AG04450 (cell line): Measurements from ENCODE around the gene FAM200A. TPM values are rescaled to one million over a fixed set of nuclear protein-coding genes. Genes with fewer than 3 reads are reported as not detected.
A peak's percentile ranks its signal among the peaks of the same experiment; 100 is the strongest.
"Not testable (repeated sequence)": the region's sequence is repeated elsewhere in the genome, so short reads cannot be mapped to it uniquely, and the experiment has no call there.

Experiments
- CTCF ChIA-PET: fragments of 300-600, 350-600 bp; formaldehyde crosslinking; extraction: SDS; loops from one replicate; lab custom pipeline; 2022; ENCODE audit warnings: antibody characterized with exemption, inconsistent platforms; lab: Charles Lee
- POLR2A ChIA-PET: fragments of 350-600 bp; formaldehyde crosslinking; extraction: SDS; loops from one replicate; lab custom pipeline; 2021; ENCODE audit warnings: antibody characterized with exemption, inconsistent platforms; lab: Yijun Ruan, JAX
- DNase-seq: peaks from one replicate; pipeline ENCODE4 v3.0.0-alpha.2; 2011; ENCODE audit warnings: low read depth, low spot score
- H3K27ac ChIP-seq: one replicate; pipeline ENCODE4 v1.5.1; 2012; ENCODE audit warnings: low read depth, low read length, control low read depth
- H3K27me3 ChIP-seq: one replicate; pipeline ENCODE4 v1.6.0; 2012; ENCODE audit warnings: low read length; ENCODE audit not compliant: control insufficient read depth, insufficient read depth
- H3K4me3 ChIP-seq: 2 replicates; pipeline ENCODE4 v1.5.1; 2011; ENCODE audit warnings: mild to moderate bottlenecking, low read depth, low read length, control low read depth
- H3K9me3 ChIP-seq: 2 replicates; pipeline ENCODE4 v1.5.1; 2012; ENCODE audit warnings: low read length; ENCODE audit not compliant: control insufficient read depth, insufficient read depth
- polyA plus RNA-seq: library from polyadenylated mRNA; depleted of rRNA; stranded (reverse); fragments of >200 nt; gene quantifications from 2 replicates; pipeline ENCODE4 v1.2.3, GENCODE V29; 2011
- TF ChIP-seq, protein P1 (sequence below): IDR thresholded peaks from 2 replicates; pipeline ENCODE4 v1.5.1; 2011; ENCODE audit warnings: low read depth, low read length, control low read depth, inconsistent platforms

The FAM200A gene
- polyA plus RNA-seq, 1 experiment, result 11.8 TPM

DNA sequence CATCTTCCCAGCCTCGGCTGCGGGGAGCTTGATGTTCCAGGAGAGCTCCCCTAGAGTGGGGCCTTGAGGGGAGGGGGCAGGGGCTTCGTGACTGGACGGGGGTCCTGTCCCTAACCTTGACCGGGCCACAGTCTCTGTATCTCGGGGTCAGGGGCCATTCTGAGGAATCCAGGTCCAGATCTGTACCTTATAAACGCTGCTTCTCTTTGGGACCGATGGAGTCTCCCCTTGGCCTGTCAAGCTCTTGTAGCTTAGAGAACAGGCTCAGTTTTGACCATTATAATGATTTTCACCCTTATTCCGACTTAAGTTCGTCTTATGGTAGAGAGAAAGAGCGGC is 46.6 kb downstream of the FAM200A start:
- Histone ChIP-seq H3K9me3 (no peaks in the 10 kb centered on the region; the same call in 1 of the 2 replicates), H3K27me3 (no peaks in the 10 kb centered on the region), H3K27ac (peak overlapping the region; percentile 93), H3K4me3 (peak overlapping the region; percentile 90)
- DNase-seq, result no peak
- TF ChIP-seq, protein P1, sequence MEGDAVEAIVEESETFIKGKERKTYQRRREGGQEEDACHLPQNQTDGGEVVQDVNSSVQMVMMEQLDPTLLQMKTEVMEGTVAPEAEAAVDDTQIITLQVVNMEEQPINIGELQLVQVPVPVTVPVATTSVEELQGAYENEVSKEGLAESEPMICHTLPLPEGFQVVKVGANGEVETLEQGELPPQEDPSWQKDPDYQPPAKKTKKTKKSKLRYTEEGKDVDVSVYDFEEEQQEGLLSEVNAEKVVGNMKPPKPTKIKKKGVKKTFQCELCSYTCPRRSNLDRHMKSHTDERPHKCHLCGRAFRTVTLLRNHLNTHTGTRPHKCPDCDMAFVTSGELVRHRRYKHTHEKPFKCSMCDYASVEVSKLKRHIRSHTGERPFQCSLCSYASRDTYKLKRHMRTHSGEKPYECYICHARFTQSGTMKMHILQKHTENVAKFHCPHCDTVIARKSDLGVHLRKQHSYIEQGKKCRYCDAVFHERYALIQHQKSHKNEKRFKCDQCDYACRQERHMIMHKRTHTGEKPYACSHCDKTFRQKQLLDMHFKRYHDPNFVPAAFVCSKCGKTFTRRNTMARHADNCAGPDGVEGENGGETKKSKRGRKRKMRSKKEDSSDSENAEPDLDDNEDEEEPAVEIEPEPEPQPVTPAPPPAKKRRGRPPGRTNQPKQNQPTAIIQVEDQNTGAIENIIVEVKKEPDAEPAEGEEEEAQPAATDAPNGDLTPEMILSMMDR, result no peak
- ChIA-PET POLR2A (interaction anchor here (0.6 to 1.7 kb wide), 2 partner anchors 19 to 53 kb away, joined by 3 to 27 read pairs; partner anchors contain the start of gene ZNF655), CTCF (interaction anchor here (0.6 to 1.2 kb wide), 2 partner anchors 20 to 558 kb away, joined by 4 read pairs; no protein-coding TSS in a partner anchor)

DNA sequence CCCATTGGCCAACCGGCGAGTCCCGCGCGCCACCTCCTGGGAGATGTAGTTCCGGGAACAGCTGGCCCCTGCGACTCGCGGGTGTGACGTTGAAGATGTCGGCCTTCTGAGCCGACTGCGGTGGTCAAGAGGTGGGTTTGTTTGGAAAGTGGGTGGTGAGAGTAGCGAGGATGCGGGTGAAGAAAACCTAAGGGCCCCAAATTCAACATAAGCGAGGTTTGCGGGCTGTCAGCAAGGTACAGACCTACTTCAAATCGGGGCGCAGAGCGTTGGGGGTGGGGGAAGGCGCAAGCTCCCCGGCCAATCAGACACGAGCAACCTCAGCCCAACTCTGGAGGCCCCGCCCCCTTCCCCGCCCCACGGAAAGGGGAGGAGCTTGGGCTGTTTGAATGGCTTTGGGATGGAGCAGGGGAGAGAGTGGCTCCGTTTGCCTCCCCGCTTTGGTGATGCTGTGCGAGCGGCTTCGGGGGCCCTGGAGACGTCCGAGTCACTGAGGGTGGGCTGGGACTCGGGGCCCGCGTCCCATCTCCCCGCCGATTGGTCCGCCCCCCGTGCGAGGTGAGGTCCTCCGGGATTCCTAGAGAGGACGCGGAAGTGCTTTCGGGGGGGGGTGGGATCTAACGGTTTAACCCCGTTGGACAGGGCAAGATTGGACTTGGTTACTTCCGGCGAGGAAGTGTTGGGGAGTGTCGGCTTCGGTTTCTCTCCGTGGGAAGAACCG is 47.2 kb downstream of the FAM200A start, which contains the start of gene ZKSCAN5:
Gene ZKSCAN5, plus strand, starts transcription at position 60 of the 721 bp plus-strand sequence. CDS start 1,383 bp downstream, outside the sequence.
- peak; percentile 90 for DNase-seq
- ChIA-PET POLR2A (interaction anchor here (0.6 to 1.7 kb wide), 4 partner anchors 20 to 76 kb away, joined by 3 to 27 read pairs (median 4); partner anchors contain the start of gene ZNF655), CTCF (interaction anchor here (0.6 to 1.2 kb wide), 2 partner anchors 21 to 559 kb away, joined by 4 read pairs; no protein-coding TSS in a partner anchor)
- Histone ChIP-seq H3K27ac (peak within 1 kb of the TSS; percentile 93), H3K27me3 (no peaks in the 10 kb centered on the region), H3K9me3 (no peaks in the 10 kb centered on the region; the same call in 1 of the 2 replicates), H3K4me3 (peak within 1 kb of the TSS; percentile 90)
- TF ChIP-seq, protein P1, result no peak

DNA sequence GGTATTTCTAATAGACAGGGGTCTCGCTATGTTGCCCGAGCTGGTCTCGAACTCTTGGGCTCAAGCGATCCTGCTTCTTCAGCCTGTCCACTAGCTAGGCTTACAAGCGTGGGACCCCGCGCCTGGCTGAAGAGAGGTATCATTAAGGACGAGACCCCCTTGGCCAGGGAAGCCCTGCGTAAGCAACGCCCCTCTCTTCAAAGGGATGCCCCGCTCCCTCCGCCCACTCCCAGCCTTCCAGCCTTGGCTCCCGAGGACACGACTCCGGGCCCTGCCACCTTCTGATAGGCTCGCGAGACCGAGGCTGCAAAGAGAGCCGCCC is 47.7 kb downstream of the FAM200A start:
- ChIA-PET POLR2A (interaction anchor here (1.0 to 1.7 kb wide), 3 partner anchors 48 to 76 kb away, joined by 3 to 27 read pairs (median 6); partner anchors contain the start of gene ZNF655), CTCF (no interaction called here)
- DNase-seq, result no peak
- no peaks in the 10 kb centered on the region; the same call in 1 of the 2 replicates for H3K9me3 ChIP-seq
- H3K4me3 ChIP-seq, result peak overlapping the region; percentile 90
- H3K27me3 ChIP-seq, result no peaks in the 10 kb centered on the region
- H3K27ac ChIP-seq, result peak overlapping the region; percentile 93
- TF ChIP-seq, protein P1, result no peak

DNA sequence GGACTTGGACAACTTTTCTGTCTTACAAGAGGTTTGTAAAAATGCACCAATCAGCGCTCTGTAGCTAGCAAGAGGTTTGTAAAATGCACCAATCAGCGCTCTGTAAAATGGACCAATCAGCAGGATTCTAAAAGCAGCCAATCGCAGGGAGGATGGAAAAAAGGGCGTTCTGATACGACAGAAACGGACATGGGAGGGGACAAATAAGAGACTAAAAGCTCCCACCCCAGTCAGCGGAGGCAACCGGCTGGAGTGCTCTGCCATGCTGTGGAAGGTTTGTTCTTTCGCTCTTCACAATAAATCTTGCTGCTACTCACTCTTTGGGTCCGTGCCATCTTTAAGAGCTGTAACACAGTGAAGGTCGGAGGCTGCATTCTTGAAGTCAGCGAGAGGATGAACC is 50.7 kb downstream of the FAM200A start:
- POLR2A ChIA-PET, result interaction anchor here (0.6 to 1.5 kb wide), 3 partner anchors 58 to 251 kb away, joined by 3 read pairs; partner anchors contain the start of genes CPSF4 and PTCD1
- H3K27ac ChIP-seq, H3K9me3 ChIP-seq, DNase-seq, H3K27me3 ChIP-seq, H3K4me3 ChIP-seq, CTCF ChIA-PET: not testable (repeated sequence)

DNA sequence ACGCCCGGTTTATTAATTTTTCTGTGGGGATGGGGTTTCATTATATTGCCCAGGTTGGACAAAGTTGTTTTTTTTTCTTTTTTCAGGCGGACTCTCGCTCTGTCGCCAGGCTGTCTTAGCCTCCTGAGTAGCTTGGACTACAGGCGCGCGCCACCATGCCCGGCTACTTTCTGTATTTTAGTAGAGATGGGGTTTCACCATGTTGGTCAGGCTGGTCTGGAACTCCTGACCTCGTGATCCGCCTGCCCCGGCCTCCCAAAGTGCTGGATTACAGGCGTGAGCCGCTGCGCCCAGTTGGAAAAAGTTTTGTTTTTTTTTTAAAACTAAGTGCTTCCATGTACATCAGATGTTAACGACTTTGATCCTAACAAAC is 51.3 kb downstream of the FAM200A start:
- CTCF ChIA-PET, result no interaction called here
- TF ChIP-seq, protein P1, result no peak
- Histone ChIP-seq H3K27me3 (no peaks in the 10 kb centered on the region), H3K4me3 (peak overlapping the region; percentile 97), H3K9me3 (peaks cover 10% of the 10 kb centered on the region), H3K27ac (peak overlapping the region; percentile 97)
- POLR2A ChIA-PET, result interaction anchor here (0.6 to 1.6 kb wide), 5 partner anchors 52 to 252 kb away, joined by 3 to 8 read pairs (median 3); partner anchors contain the start of genes CPSF4, FAM200A, PTCD1 and ZNF655
- DNase-seq, result no peak
